Stomach (tissue), 4 donors: ENCODE results near the gene RBMS3.

Experiments used
- CTCF ChIP-seq, 7 experiments: fragments of 450-650 bp in 4 of 7; fragments of 200-600 bp in 3 of 7; sonication (generic) in 3 of 7; IDR thresholded peaks; one replicate each; pipeline ENCODE4 v1.5.1; 2016 to 2019; ENCODE audit warnings: antibody characterized with exemption in 7 of 7, control low read depth in 2 of 7, mild to moderate bottlenecking in 1 of 7
- POLR2A ChIP-seq, 4 donors: fragments of 450-650 bp; IDR thresholded peaks; one replicate each; pipeline ENCODE4 v1.6.1; 2016; ENCODE audit warnings: antibody characterized with exemption in 4 of 4, control low read depth in 2 of 4, mild to moderate bottlenecking in 1 of 4, moderate library complexity in 1 of 4

GRCh38 chr3:29642393-29643033 is 361.6 kb downstream of the RBMS3 start:
- TF ChIP-seq POLR2A (IDR thresholded peaks at IDR 0.05) (no peak), CTCF (IDR thresholded peaks at IDR 0.05) (no peak)
